K562 (cell line): ENCODE data around the gene ALG12. TPM values are rescaled to one million over a fixed set of nuclear protein-coding genes. Genes with fewer than 3 reads are reported as not detected.

ENCODE experiments used
- ATAC-seq: fragments of 200-7000 bp; cut with Tn5 transposase; 3 replicates; pipeline ENCODE4 v1.9.1; 2020; ENCODE audit warnings: moderate library complexity
- BruUV-seq: library from RNA; stranded (reverse); fragments of 400-500 nt; replicated peaks from 2 replicates; lab custom pipeline; 2021; lab: Mats Ljungman, UMichigan
- CTCF ChIA-PET: fragments of 300-600 bp; formaldehyde crosslinking; extraction: SDS; loops from one replicate; lab custom pipeline; 2021; ENCODE audit warnings: low intra/inter-chr PET ratio; lab: Yijun Ruan, JAX
- POLR2A ChIA-PET: fragments of 300-600, 350-650 bp; sonication (Branson Sonifier 250); formaldehyde crosslinking; extraction: SDS; loops from one replicate; lab custom pipeline; 2021; ENCODE audit warnings: antibody characterized with exemption, inconsistent platforms; lab: Yijun Ruan, JAX
- DNase-seq, 4 experiments: peaks; one replicate each; pipeline versions ENCODE4 v3.0.0 to v3.0.0-alpha.2; 2011 to 2018; ENCODE audit warnings: low spot score in 3 of 4, mixed read lengths in 3 of 4; ENCODE audit errors: extremely low read depth in 1 of 4
- FAIRE-seq: peaks from 2 replicates; lab custom pipeline; 2011; peaks lifted over from hg19 to GRCh38; lab: Jason Lieb, UNC
- H2AFZ ChIP-seq: 2 replicates; pipeline ENCODE4 v1.6.0; 2011; ENCODE audit warnings: low read depth, low read length, control low read depth, inconsistent platforms
- H3K27ac ChIP-seq: fragments of 200-600 bp; 3 replicates; pipeline ENCODE4 v1.8.0; 2011; ENCODE audit warnings: low read depth, mild to moderate bottlenecking, control low read depth, inconsistent platforms, low read length, moderate library complexity, mixed read lengths; ENCODE audit errors: extremely low read depth
- H3K27me3 ChIP-seq, 2 experiments: fragments of 300-600 bp in 1 of 2; 2 replicates in 1 of 2; 3 replicates in 1 of 2; pipeline versions ENCODE4 v1.6.0 to v1.8.0; 2011; ENCODE audit warnings: inconsistent platforms in 2 of 2, low read length in 2 of 2, mild to moderate bottlenecking in 1 of 2, mixed read lengths in 1 of 2, moderate library complexity in 1 of 2; ENCODE audit not compliant: control insufficient read depth in 2 of 2, insufficient read depth in 2 of 2
- H3K36me3 ChIP-seq: fragments of 300-600 bp; 3 replicates; pipeline ENCODE4 v1.8.0; 2011; ENCODE audit warnings: mild to moderate bottlenecking, low read length, inconsistent platforms; ENCODE audit not compliant: control insufficient read depth, insufficient read depth
- H3K4me1 ChIP-seq, 2 experiments: fragments of 200-600 bp in 1 of 2; replicated peaks in 1 of 2; 2 replicates in 1 of 2; 3 replicates in 1 of 2; pipeline versions ENCODE4 v1.5.1 to v1.8.0; 2011; ENCODE audit warnings: inconsistent platforms in 2 of 2, low read length in 2 of 2, mild to moderate bottlenecking in 1 of 2, mixed read lengths in 1 of 2, moderate library complexity in 1 of 2; ENCODE audit not compliant: control insufficient read depth in 2 of 2, insufficient read depth in 2 of 2
- H3K4me2 ChIP-seq: 2 replicates; pipeline ENCODE4 v1.6.1; 2011; ENCODE audit warnings: low read length, control low read depth, inconsistent platforms, mixed read lengths; ENCODE audit not compliant: insufficient read depth
- H3K4me3 ChIP-seq: fragments of 200-600 bp; sonication (generic), shearing (Covaris generic); 2 replicates; pipeline ENCODE4 v1.5.1; 2016; ENCODE audit warnings: control low read depth, inconsistent platforms
- H3K79me2 ChIP-seq: fragments of 200-600 bp; 3 replicates; pipeline ENCODE4 v1.8.0; 2011; ENCODE audit warnings: low read length, inconsistent platforms; ENCODE audit not compliant: control insufficient read depth, insufficient read depth
- H3K9ac ChIP-seq, 2 experiments: 2 replicates each; pipeline versions ENCODE4 v1.6.0 to v1.6.1; 2011; ENCODE audit warnings: low read depth in 2 of 2, low read length in 2 of 2, control low read depth in 1 of 2, inconsistent platforms in 1 of 2, mild to moderate bottlenecking in 1 of 2, mixed read lengths in 1 of 2; ENCODE audit not compliant: insufficient read depth in 1 of 2
- H3K9me1 ChIP-seq: one replicate; pipeline ENCODE4 v1.6.0; 2011; ENCODE audit warnings: inconsistent platforms, mild to moderate bottlenecking, low read length, moderate library complexity; ENCODE audit not compliant: control insufficient read depth, insufficient read depth
- H3K9me3 ChIP-seq: replicated peaks from 2 replicates; pipeline ENCODE4 v1.5.1; 2011; ENCODE audit warnings: low read depth, low read length, inconsistent platforms; ENCODE audit not compliant: control insufficient read depth, insufficient read depth
- H4K20me1 ChIP-seq: replicated peaks from 2 replicates; pipeline ENCODE4 v1.6.1; 2011; ENCODE audit warnings: low read length, inconsistent platforms, mixed read lengths; ENCODE audit not compliant: control insufficient read depth, insufficient read depth
- ATF7 ChIP-seq: fragments of 450-650 bp; IDR thresholded peaks from 2 replicates; pipeline ENCODE4 v1.7.1; 2014; ENCODE audit warnings: mild to moderate bottlenecking, moderate library complexity
- BRCA1 ChIP-seq, 2 experiments: fragments of 450-650 bp in 1 of 2; sonication (generic) in 1 of 2; formaldehyde crosslinking in 1 of 2; IDR thresholded peaks; 2 replicates each; pipeline versions ENCODE4 v1.5.0 to v1.6.1; 2017 to 2020; ENCODE audit warnings: mild to moderate bottlenecking in 1 of 2, missing genetic modification reagents in 1 of 2
- BRD9 ChIP-seq: fragments of 450-650 bp; IDR thresholded peaks from 2 replicates; pipeline ENCODE4 v1.6.1; 2018; ENCODE audit warnings: low read depth; ENCODE audit not compliant: partially characterized antibody
- CTBP1 ChIP-seq: fragments of 450-650 bp; IDR thresholded peaks from 2 replicates; pipeline ENCODE4 v1.6.1; 2016; ENCODE audit warnings: borderline replicate concordance
- EGR1 ChIP-seq: fragments of 450-650 bp; conservative IDR thresholded peaks from 2 replicates; pipeline ENCODE4 v1.6.1; 2017; ENCODE audit warnings: mild to moderate bottlenecking
- EHMT2 ChIP-seq: fragments of 450-650 bp; IDR thresholded peaks from 2 replicates; pipeline ENCODE4 v1.6.1; 2018; ENCODE audit warnings: antibody characterized with exemption
- ELF1 ChIP-seq: fragments of 200-800 bp; sonication (Bioruptor generic); IDR thresholded peaks from 2 replicates; pipeline ENCODE4 v1.6.1; 2016; ENCODE audit warnings: missing genetic modification characterization, missing compliant biosample characterization
- ETS2 ChIP-seq: IDR thresholded peaks from 2 replicates; pipeline ENCODE4 v1.6.1; 2016; ENCODE audit warnings: borderline replicate concordance, missing genetic modification characterization, mild to moderate bottlenecking, moderate library complexity, missing compliant biosample characterization; ENCODE audit not compliant: poor library complexity, severe bottlenecking
- FIP1L1 ChIP-seq: fragments of 200-400 bp; formaldehyde crosslinking; IDR thresholded peaks from 2 replicates; pipeline ENCODE4 v1.6.1; 2018; ENCODE audit warnings: mild to moderate bottlenecking, low read depth, low read length; ENCODE audit not compliant: poor library complexity, severe bottlenecking
- FOXA3 ChIP-seq, 2 experiments: fragments of 450-650 bp in 1 of 2; sonication (generic) in 1 of 2; formaldehyde crosslinking; IDR thresholded peaks in 1 of 2; conservative IDR thresholded peaks in 1 of 2; 2 replicates each; pipeline versions ENCODE4 v1.4.0 to v1.8.0; 2020 to 2022; ENCODE audit warnings: mild to moderate bottlenecking in 2 of 2, missing genetic modification reagents in 1 of 2
- HEY1 ChIP-seq: fragments of 250-450 bp; sonication (Bioruptor Pico); IDR thresholded peaks from 2 replicates; pipeline ENCODE4 v1.5.0; 2020; ENCODE audit warnings: mild to moderate bottlenecking, moderate library complexity, borderline replicate concordance
- RFX7 ChIP-seq: fragments of 250-450 bp; sonication (Bioruptor Pico); IDR thresholded peaks from 2 replicates; pipeline ENCODE4 v1.5.1; 2021; ENCODE audit warnings: mild to moderate bottlenecking
- STAT5B ChIP-seq: fragments of 250-450 bp; sonication (Bioruptor Pico); IDR thresholded peaks from 2 replicates; pipeline ENCODE4 v1.8.0; 2021; ENCODE audit warnings: mild to moderate bottlenecking, inconsistent platforms
- SUPT5H ChIP-seq: fragments of 450-650 bp; IDR thresholded peaks from 2 replicates; pipeline ENCODE4 v1.6.1; 2016
- THRAP3 ChIP-seq: fragments of 450-650 bp; IDR thresholded peaks from 2 replicates; pipeline ENCODE4 v1.6.1; 2016; ENCODE audit warnings: mild to moderate bottlenecking, inconsistent platforms, borderline replicate concordance
- ZBTB11 ChIP-seq, 3 experiments: fragments of 200-800 bp in 1 of 3; fragments of 250-450 bp in 1 of 3; fragments of 450-650 bp in 1 of 3; sonication (Bioruptor Pico) in 1 of 3; sonication (Bioruptor generic) in 1 of 3; formaldehyde crosslinking in 1 of 3; IDR thresholded peaks; 2 replicates each; pipeline versions ENCODE4 v1.6.1 to v1.8.0; 2016 to 2022; ENCODE audit warnings: mild to moderate bottlenecking in 2 of 3, missing genetic modification characterization in 2 of 3, missing compliant biosample characterization in 1 of 3, moderate library complexity in 1 of 3
- ZNF12 ChIP-seq: sonication (generic); formaldehyde crosslinking; IDR thresholded peaks from 2 replicates; pipeline ENCODE4 v1.4.0; 2020; ENCODE audit warnings: mild to moderate bottlenecking, missing genetic modification reagents
- ZNF324 ChIP-seq: fragments of 250-450 bp; sonication (Bioruptor Pico); IDR thresholded peaks from 2 replicates; pipeline ENCODE4 v1.4.0; 2020; ENCODE audit warnings: mild to moderate bottlenecking
- ZNF354B ChIP-seq: fragments of 250-450 bp; sonication (Bioruptor Pico); IDR thresholded peaks from 2 replicates; pipeline ENCODE4 v1.4.0; 2020
- ZNF436 ChIP-seq: fragments of 250-450, 450-650 bp; sonication (Bioruptor Pico); formaldehyde crosslinking; IDR thresholded peaks from 2 replicates; pipeline ENCODE4 v1.7.0; 2020; ENCODE audit warnings: mild to moderate bottlenecking
- ZNF76 ChIP-seq: fragments of 250-450 bp; sonication (Bioruptor Pico); IDR thresholded peaks from 2 replicates; pipeline ENCODE4 v1.4.0; 2020; ENCODE audit warnings: mild to moderate bottlenecking, moderate library complexity, borderline replicate concordance
- WGBS: fragments of 100-300 bp; shearing (Covaris generic); methylation state at CpG from one replicate; pipeline ENCODE4 v1.1.6; 2016; ENCODE audit warnings: low coverage, mixed read lengths; ENCODE audit not compliant: insufficient coverage; ENCODE audit errors: missing lambda C conversion rate; 5-methylcytosine and 5-hydroxymethylcytosine counted together
- in situ Hi-C: fragments of 300-500 bp; cut with MboI; formaldehyde crosslinking; loops from 4 replicates; pipeline ENCODE4 v1.15.0; 2018; ENCODE audit warnings: inconsistent platforms, mixed read lengths
- intact Hi-C: fragments of 100-400 bp; cut with micrococcal nuclease; formaldehyde crosslinking; loops from 2 replicates; pipeline ENCODE4 v1.14.2; 2022
- polyA plus RNA-seq, 8 experiments: library from polyadenylated mRNA; depleted of rRNA in 4 of 8; stranded (reverse) in 5 of 8; unstranded in 3 of 8; fragments of >200 nt; fragmentation: Nextera tagmentation in 2 of 8; fragmentation: Illumina TruSeq in 1 of 8; extraction: Ambion mirVana in 2 of 8; extraction: Trizol in 1 of 8; gene quantifications; 2 replicates each; pipeline versions ENCODE4 v1.2.1 to v1.2.3, GENCODE V29; 2011 to 2014; ENCODE audit warnings: inconsistent platforms in 1 of 8, missing spikeins in 1 of 8
- total RNA-seq, 7 experiments: library from RNA; depleted of rRNA in 6 of 7; stranded (reverse); fragments of >200 nt in 6 of 7; fragmentation: Illumina TruSeq in 2 of 7; extraction: Trizol in 2 of 7; gene quantifications; 2 replicates each; pipeline versions ENCODE4 v1.2.1 to v1.2.3, GENCODE V29; 2011 to 2021; ENCODE audit warnings: low replicate concordance in 1 of 7

The ALG12 gene
- total and polyA plus RNA-seq, 9 of the 15 experiments (the other 6 are each of a cell fraction or from before 2014, with no cell fraction given) = 0.20 to 8.5 (median 3.4) TPM

- Histone ChIP-seq H3K27me3 (no peaks in the 10 kb centered on the region), H3K36me3 (peaks cover 34% of the 10 kb centered on the region; the same call in 1 of the 3 replicates), H3K9me1 (no peaks in the 10 kb centered on the region), H3K4me1 (peaks cover 20 to 87% of the 10 kb centered on the region in 2 experiments), H3K4me3 (peak overlapping the region; percentile 76), H3K27ac (peak overlapping the region; percentile 94), H3K9ac (peak overlapping the region; percentile 77 to 97), H3K79me2 (peaks cover 43% of the 10 kb centered on the region), H3K9me3 (no peaks in the 10 kb centered on the region), H2AFZ (no peak overlapping the region), H4K20me1 (peaks cover 15% of the 10 kb centered on the region), H3K4me2 (peak overlapping the region; percentile 83; the same call in 1 of the 2 replicates)
- DNase-seq (peak in 3 of 4 experiments; percentile 26 to 57 (median 34)), ATAC-seq (peak; percentile 5; the same call in 2 of the 3 replicates), FAIRE-seq (no peak)
- BruUV-seq = no TSS peak
- WGBS = 0% methylated on average over 10 of the region's 84 CpGs
- ChIA-PET POLR2A (interaction anchor here (0.5 to 2.9 kb wide), 4 partner anchors 9 to 16 kb away, joined by 3 to 10 read pairs (median 6); no protein-coding TSS in a partner anchor), CTCF (interaction anchor here (0.6 kb wide), 1 partner anchor 40 kb away, joined by 3 read pairs; no protein-coding TSS in a partner anchor)
- in situ Hi-C loops (no loop called here), intact Hi-C loops (no loop called here)
- no peak for TF ChIP-seq ZNF76 (CRISPR knock-in tag)
- no peak for TF ChIP-seq THRAP3
- no peak for TF ChIP-seq ZNF354B (CRISPR knock-in tag)
- no peak for TF ChIP-seq RFX7
- no peak for TF ChIP-seq ZNF12 (CRISPR knock-in tag)
- TF ChIP-seq ELF1 = no peak
- no peak for TF ChIP-seq CTBP1
- TF ChIP-seq ATF7 = no peak
- TF ChIP-seq SUPT5H = no peak
- TF ChIP-seq FOXA3 (CRISPR knock-in tag; conservative IDR thresholded peaks at IDR 0.05 in 1 of 2, IDR thresholded peaks at IDR 0.05 in 1 of 2) = no peak
- TF ChIP-seq ZNF436 (CRISPR knock-in tag) = no peak
- no peak for TF ChIP-seq BRCA1 (IDR thresholded peaks at IDR 0.05)
- no peak for TF ChIP-seq BRCA1 (CRISPR knock-in tag; IDR thresholded peaks at IDR 0.05)
- TF ChIP-seq BRD9 = no peak
- TF ChIP-seq ZNF324 (CRISPR knock-in tag) = no peak
- TF ChIP-seq EHMT2 = no peak
- no peak for TF ChIP-seq ZBTB11 (CRISPR knock-in tag; IDR thresholded peaks at IDR 0.05)
- no peak for TF ChIP-seq ETS2 (tag)
- no peak for TF ChIP-seq EGR1
- no peak for TF ChIP-seq STAT5B (CRISPR knock-in tag)
- TF ChIP-seq FIP1L1 = peak; percentile 22
- no peak for TF ChIP-seq HEY1
Observed at GRCh38 chr22:49961005-49961600, 42.9 kb upstream of the ALG12 start.
